ENCODE results near the gene PJA2.
"Not testable (repeated sequence)": the region's sequence is repeated elsewhere in the genome, so short reads cannot be mapped to it uniquely, and the experiment has no call there.

Gene PJA2

GRCh38 chr5:109425521-109425920, 15.7 kb upstream of the PJA2 start:
- H3K4me1 ChIP-seq (ENCODE audit: control insufficient read depth in 2 of 2, insufficient read depth in 2 of 2, low read length in 2 of 2); H3K4me3 ChIP-seq (ENCODE audit: low read length in 2 of 2); H3K27me3 ChIP-seq (ENCODE audit: control insufficient read depth in 2 of 2, insufficient read depth in 2 of 2, low read length in 2 of 2); H3K36me3 ChIP-seq (ENCODE audit: control insufficient read depth in 2 of 2, insufficient read depth in 2 of 2, low read length in 2 of 2); H3K27ac ChIP-seq (ENCODE audit: low read depth in 2 of 2, low read length in 2 of 2); H3K9ac ChIP-seq (ENCODE audit: low read depth in 1 of 2, low read length in 2 of 2); H3K9me3 ChIP-seq (ENCODE audit: control insufficient read depth in 2 of 2, low read length in 2 of 2): not testable (repeated sequence)

- Histone ChIP-seq H3K27me3 (ENCODE audit: control insufficient read depth in 2 of 2, insufficient read depth in 2 of 2, low read length in 2 of 2) (no peaks in the 10 kb centered on the region), H3K9ac (ENCODE audit: low read depth in 1 of 2, low read length in 2 of 2) (no peak overlapping the region), H3K4me1 (ENCODE audit: control insufficient read depth in 2 of 2, insufficient read depth in 2 of 2, low read length in 2 of 2) (no peaks in the 10 kb centered on the region), H3K4me3 (ENCODE audit: low read length in 2 of 2) (no peak overlapping the region), H3K9me3 (ENCODE audit: control insufficient read depth in 2 of 2, low read length in 2 of 2) (no peaks in the 10 kb centered on the region), H3K36me3 (ENCODE audit: control insufficient read depth in 2 of 2, insufficient read depth in 2 of 2, low read length in 2 of 2) (no peaks in the 10 kb centered on the region), H3K27ac (ENCODE audit: low read depth in 2 of 2, low read length in 2 of 2) (no peak overlapping the region)
These were observed 12.2 kb upstream of the PJA2 start for GRCh38 chr5:109421956-109422355.

- Histone ChIP-seq H3K4me3 (ENCODE audit: low read length in 2 of 2) (no peak overlapping the region), H3K27me3 (ENCODE audit: control insufficient read depth in 2 of 2, insufficient read depth in 2 of 2, low read length in 2 of 2) (no peaks in the 10 kb centered on the region), H3K27ac (ENCODE audit: low read depth in 2 of 2, low read length in 2 of 2) (no peak overlapping the region), H3K36me3 (ENCODE audit: control insufficient read depth in 2 of 2, insufficient read depth in 2 of 2, low read length in 2 of 2) (no peaks in the 10 kb centered on the region), H3K9ac (ENCODE audit: low read depth in 1 of 2, low read length in 2 of 2) (no peak overlapping the region), H3K4me1 (ENCODE audit: control insufficient read depth in 2 of 2, insufficient read depth in 2 of 2, low read length in 2 of 2) (peaks cover 0 to under 1% of the 10 kb centered on the region in 2 donors), H3K9me3 (ENCODE audit: control insufficient read depth in 2 of 2, low read length in 2 of 2) (no peaks in the 10 kb centered on the region)
These were observed 9.1 kb upstream of the PJA2 start for GRCh38 chr5:109418712-109419352.

- Histone ChIP-seq H3K36me3 (ENCODE audit: control insufficient read depth in 2 of 2, insufficient read depth in 2 of 2, low read length in 2 of 2) (no peaks in the 10 kb centered on the region), H3K27me3 (ENCODE audit: control insufficient read depth in 2 of 2, insufficient read depth in 2 of 2, low read length in 2 of 2) (no peaks in the 10 kb centered on the region), H3K4me3 (ENCODE audit: low read length in 2 of 2) (no peak overlapping the region), H3K4me1 (ENCODE audit: control insufficient read depth in 2 of 2, insufficient read depth in 2 of 2, low read length in 2 of 2) (peaks cover 6 to 7% of the 10 kb centered on the region in 2 donors), H3K9ac (ENCODE audit: low read depth in 1 of 2, low read length in 2 of 2) (no peak overlapping the region), H3K9me3 (ENCODE audit: control insufficient read depth in 2 of 2, low read length in 2 of 2) (no peaks in the 10 kb centered on the region), H3K27ac (ENCODE audit: low read depth in 2 of 2, low read length in 2 of 2) (no peak overlapping the region)
These were observed 7.1 kb upstream of the PJA2 start for GRCh38 chr5:109416882-109417281.

GRCh38 chr5:109413921-109414461, 4.2 kb upstream of the PJA2 start:
- H3K36me3 ChIP-seq (ENCODE audit: control insufficient read depth in 2 of 2, insufficient read depth in 2 of 2, low read length in 2 of 2); H3K27ac ChIP-seq (ENCODE audit: low read depth in 2 of 2, low read length in 2 of 2); H3K9me3 ChIP-seq (ENCODE audit: control insufficient read depth in 2 of 2, low read length in 2 of 2); H3K27me3 ChIP-seq (ENCODE audit: control insufficient read depth in 2 of 2, insufficient read depth in 2 of 2, low read length in 2 of 2); H3K9ac ChIP-seq (ENCODE audit: low read depth in 1 of 2, low read length in 2 of 2); H3K4me3 ChIP-seq (ENCODE audit: low read length in 2 of 2): not testable (repeated sequence)
- H3K4me1 ChIP-seq (ENCODE audit: control insufficient read depth in 2 of 2, insufficient read depth in 2 of 2, low read length in 2 of 2) = peaks cover 6 to 13% of the 10 kb centered on the region in 2 donors

DNA sequence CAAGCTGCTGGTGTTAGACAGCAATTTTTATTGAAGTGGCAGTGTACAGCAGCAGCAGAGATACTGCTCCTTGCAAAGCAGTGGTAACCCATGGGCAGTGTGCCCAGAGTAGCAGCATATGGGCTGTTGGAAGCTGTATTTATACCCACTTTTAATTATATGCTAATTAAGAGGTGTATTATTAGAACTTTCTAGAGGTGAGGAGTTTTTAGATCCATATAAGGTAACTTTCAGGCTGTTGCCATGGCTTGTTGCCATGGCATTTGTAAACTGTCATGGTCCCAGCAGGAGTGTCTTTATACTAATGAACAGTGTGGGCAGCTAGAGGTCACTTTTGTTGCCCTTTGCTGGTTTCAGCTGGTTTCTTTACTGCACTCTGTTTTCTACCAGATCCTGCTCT, 3.7 kb upstream of the PJA2 start:
- no peak overlapping the region for H3K4me3 ChIP-seq (ENCODE audit: low read length in 2 of 2)

DNA sequence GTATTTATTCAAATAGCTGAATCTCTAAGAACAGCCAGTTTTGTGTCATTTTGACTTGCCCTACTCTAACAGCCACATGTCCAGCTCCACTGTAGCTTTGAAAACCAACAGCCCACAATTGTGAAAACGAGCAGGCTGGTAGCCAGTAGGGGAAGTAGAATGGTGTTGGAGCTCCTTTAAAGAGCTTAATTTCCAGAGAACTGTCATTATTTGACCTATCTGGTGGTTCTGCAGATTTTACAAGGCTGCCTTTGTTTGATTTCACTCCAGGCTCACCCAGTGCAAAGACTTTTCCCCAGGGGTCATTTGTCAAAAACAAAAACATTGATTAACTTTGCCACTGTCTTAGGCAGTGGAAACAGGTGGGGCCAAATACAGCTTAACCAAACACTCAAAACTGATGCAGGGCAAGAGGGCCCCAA, 3.2 kb upstream of the PJA2 start:
- Histone ChIP-seq H3K27me3 (ENCODE audit: control insufficient read depth in 2 of 2, insufficient read depth in 2 of 2, low read length in 2 of 2) (no peaks in the 10 kb centered on the region), H3K9ac (ENCODE audit: low read depth in 1 of 2, low read length in 2 of 2) (no peak overlapping the region), H3K9me3 (ENCODE audit: control insufficient read depth in 2 of 2, low read length in 2 of 2) (no peaks in the 10 kb centered on the region), H3K4me3 (ENCODE audit: low read length in 2 of 2) (no peak overlapping the region), H3K36me3 (ENCODE audit: control insufficient read depth in 2 of 2, insufficient read depth in 2 of 2, low read length in 2 of 2) (no peaks in the 10 kb centered on the region), H3K27ac (ENCODE audit: low read depth in 2 of 2, low read length in 2 of 2) (peak overlapping the region; percentile 9 to 38), H3K4me1 (ENCODE audit: control insufficient read depth in 2 of 2, insufficient read depth in 2 of 2, low read length in 2 of 2) (peaks cover 10 to 13% of the 10 kb centered on the region in 2 donors)

More for the DNA sequence above, 3.7 kb upstream of the PJA2 start:
- peaks cover 7 to 13% of the 10 kb centered on the region in 2 donors for H3K4me1 ChIP-seq (ENCODE audit: control insufficient read depth in 2 of 2, insufficient read depth in 2 of 2, low read length in 2 of 2)
- no peak overlapping the region for H3K9ac ChIP-seq (ENCODE audit: low read depth in 1 of 2, low read length in 2 of 2)
- H3K27me3 ChIP-seq (ENCODE audit: control insufficient read depth in 2 of 2, insufficient read depth in 2 of 2, low read length in 2 of 2) = no peaks in the 10 kb centered on the region
- H3K27ac ChIP-seq (ENCODE audit: low read depth in 2 of 2, low read length in 2 of 2) = peak overlapping the region in 1 of 2 donors; percentile 38
- H3K36me3 ChIP-seq (ENCODE audit: control insufficient read depth in 2 of 2, insufficient read depth in 2 of 2, low read length in 2 of 2) = no peaks in the 10 kb centered on the region
- H3K9me3 ChIP-seq (ENCODE audit: control insufficient read depth in 2 of 2, low read length in 2 of 2) = no peaks in the 10 kb centered on the region

- H3K36me3 ChIP-seq (ENCODE audit: control insufficient read depth in 2 of 2, insufficient read depth in 2 of 2, low read length in 2 of 2) = no peaks in the 10 kb centered on the region
- H3K27ac ChIP-seq (ENCODE audit: low read depth in 2 of 2, low read length in 2 of 2) = peak overlapping the region; percentile 15 to 98
- H3K4me1 ChIP-seq (ENCODE audit: control insufficient read depth in 2 of 2, insufficient read depth in 2 of 2, low read length in 2 of 2) = peaks cover 10 to 16% of the 10 kb centered on the region in 2 donors
- H3K9me3 ChIP-seq (ENCODE audit: control insufficient read depth in 2 of 2, low read length in 2 of 2) = no peaks in the 10 kb centered on the region
- no peak overlapping the region for H3K9ac ChIP-seq (ENCODE audit: low read depth in 1 of 2, low read length in 2 of 2)
- H3K4me3 ChIP-seq (ENCODE audit: low read length in 2 of 2) = no peak overlapping the region
- no peaks in the 10 kb centered on the region for H3K27me3 ChIP-seq (ENCODE audit: control insufficient read depth in 2 of 2, insufficient read depth in 2 of 2, low read length in 2 of 2)
These were observed 1.9 kb upstream of the PJA2 start for GRCh38 chr5:109411627-109412026.

DNA sequence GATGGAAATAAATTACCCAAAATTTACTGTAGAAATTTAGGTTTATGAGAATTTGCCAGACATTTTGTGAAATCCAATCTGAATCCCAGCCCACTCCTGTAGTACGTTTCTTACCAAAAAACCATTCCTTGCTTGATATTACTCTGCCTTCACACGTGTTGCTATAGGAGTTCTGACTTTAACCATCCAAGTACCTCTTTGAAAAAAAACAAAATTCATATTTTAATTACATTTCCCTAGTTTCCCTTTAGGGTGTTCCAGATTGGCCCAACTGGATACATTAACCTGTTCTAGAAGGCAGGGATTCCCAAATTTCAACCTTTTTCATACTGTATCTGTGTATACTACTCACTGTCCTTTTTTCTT, 1.4 kb upstream of the PJA2 start:
- H3K36me3 ChIP-seq (ENCODE audit: control insufficient read depth in 2 of 2, insufficient read depth in 2 of 2, low read length in 2 of 2) = no peaks in the 10 kb centered on the region
- peak overlapping the region; percentile 73 for H3K4me3 ChIP-seq (ENCODE audit: low read length in 2 of 2)
- H3K4me1 ChIP-seq (ENCODE audit: control insufficient read depth in 2 of 2, insufficient read depth in 2 of 2, low read length in 2 of 2) = peaks cover 10 to 16% of the 10 kb centered on the region in 2 donors
- H3K9me3 ChIP-seq (ENCODE audit: control insufficient read depth in 2 of 2, low read length in 2 of 2) = no peaks in the 10 kb centered on the region
- peak overlapping the region; percentile 97 to 98 for H3K27ac ChIP-seq (ENCODE audit: low read depth in 2 of 2, low read length in 2 of 2)
- no peaks in the 10 kb centered on the region for H3K27me3 ChIP-seq (ENCODE audit: control insufficient read depth in 2 of 2, insufficient read depth in 2 of 2, low read length in 2 of 2)
- H3K9ac ChIP-seq (ENCODE audit: low read depth in 1 of 2, low read length in 2 of 2) = peak overlapping the region; percentile 47 to 90

GRCh38 chr5:109410389-109411148, 795 bp upstream of the PJA2 start:
- H3K27ac ChIP-seq (ENCODE audit: low read depth in 2 of 2, low read length in 2 of 2) = peak overlapping the region; percentile 97 to 98
- peaks cover 10 to 16% of the 10 kb centered on the region in 2 donors for H3K4me1 ChIP-seq (ENCODE audit: control insufficient read depth in 2 of 2, insufficient read depth in 2 of 2, low read length in 2 of 2)
- H3K36me3 ChIP-seq (ENCODE audit: control insufficient read depth in 2 of 2, insufficient read depth in 2 of 2, low read length in 2 of 2) = no peaks in the 10 kb centered on the region
- peak overlapping the region; percentile 47 to 90 for H3K9ac ChIP-seq (ENCODE audit: low read depth in 1 of 2, low read length in 2 of 2)
- peak overlapping the region; percentile 73 for H3K4me3 ChIP-seq (ENCODE audit: low read length in 2 of 2)
- no peaks in the 10 kb centered on the region for H3K9me3 ChIP-seq (ENCODE audit: control insufficient read depth in 2 of 2, low read length in 2 of 2)
- H3K27me3 ChIP-seq (ENCODE audit: control insufficient read depth in 2 of 2, insufficient read depth in 2 of 2, low read length in 2 of 2) = no peaks in the 10 kb centered on the region

All from mucosa of rectum (tissue), 2 donors.